K562 (cell line): ENCODE data around the gene CBX1. TPM values are rescaled to one million over a fixed set of nuclear protein-coding genes. Genes with fewer than 3 reads are reported as not detected.

Experiments used
- POLR3G ChIP-seq: IDR thresholded peaks from 2 replicates; pipeline ENCODE4 v1.6.1; 2011; ENCODE audit not compliant: insufficient read length, insufficient replicate concordance; ENCODE audit errors: extremely low read depth
- RCOR1 ChIP-seq, 2 experiments: IDR thresholded peaks; 2 replicates each; pipeline ENCODE4 v1.6.1; 2012; ENCODE audit warnings: low read depth in 2 of 2, low read length in 2 of 2, borderline replicate concordance in 1 of 2, improper control_type of control experiment in 1 of 2
- SOX6 ChIP-seq: fragments of 450-650 bp; IDR thresholded peaks from 2 replicates; pipeline ENCODE4 v1.6.1; 2014; ENCODE audit warnings: mild to moderate bottlenecking
- TBP ChIP-seq: optimal IDR thresholded peaks from 2 replicates; pipeline ENCODE3; 2011; ENCODE audit warnings: low read depth, low read length, improper control_type of control experiment
- USF2 ChIP-seq: sonication (generic); formaldehyde crosslinking; IDR thresholded peaks from 2 replicates; pipeline ENCODE4 v1.5.0; 2020; ENCODE audit warnings: missing genetic modification reagents
- YY1 ChIP-seq, 3 experiments: IDR thresholded peaks; 2 replicates each; pipeline ENCODE4 v1.6.1; 2011; ENCODE audit warnings: low read length in 2 of 3, mild to moderate bottlenecking in 2 of 3, moderate library complexity in 2 of 3, borderline replicate concordance in 1 of 3, control low read depth in 1 of 3, low read depth in 1 of 3; ENCODE audit not compliant: insufficient read depth in 3 of 3, insufficient replicate concordance in 2 of 3, control insufficient read depth in 1 of 3, insufficient read length in 1 of 3; ENCODE audit errors: extremely low read depth in 1 of 3
- ZMIZ1 ChIP-seq, 2 experiments: fragments of 150-350 bp in 1 of 2; IDR thresholded peaks; 2 replicates each; pipeline ENCODE4 v1.6.1; 2012 to 2016; ENCODE audit warnings: low read depth in 2 of 2, low read length in 2 of 2, mild to moderate bottlenecking in 1 of 2, moderate library complexity in 1 of 2
- ZNF274 ChIP-seq: IDR thresholded peaks from 2 replicates; pipeline ENCODE4 v1.6.1; 2011; ENCODE audit warnings: low read depth, mild to moderate bottlenecking, low read length, moderate library complexity, borderline replicate concordance
- ZNF449 ChIP-seq: fragments of 250-450 bp; sonication (Bioruptor Pico); IDR thresholded peaks from 2 replicates; pipeline ENCODE4 v1.8.0; 2022; ENCODE audit warnings: moderate library complexity, mild to moderate bottlenecking, inconsistent platforms
- polyA plus RNA-seq, 8 experiments: library from polyadenylated mRNA; depleted of rRNA in 4 of 8; stranded (reverse) in 5 of 8; unstranded in 3 of 8; fragments of >200 nt; fragmentation: Nextera tagmentation in 2 of 8; fragmentation: Illumina TruSeq in 1 of 8; extraction: Ambion mirVana in 2 of 8; extraction: Trizol in 1 of 8; gene quantifications; 2 replicates each; pipeline versions ENCODE4 v1.2.1 to v1.2.3, GENCODE V29; 2011 to 2014; ENCODE audit warnings: inconsistent platforms in 1 of 8, missing spikeins in 1 of 8
- total RNA-seq, 7 experiments: library from RNA; depleted of rRNA in 6 of 7; stranded (reverse); fragments of >200 nt in 6 of 7; fragmentation: Illumina TruSeq in 2 of 7; extraction: Trizol in 2 of 7; gene quantifications; 2 replicates each; pipeline versions ENCODE4 v1.2.1 to v1.2.3, GENCODE V29; 2011 to 2021; ENCODE audit warnings: low replicate concordance in 1 of 7
- TF ChIP-seq, protein P1 (sequence below), 2 experiments: fragments of 450-650 bp; conservative IDR thresholded peaks; 2 replicates each; pipeline ENCODE4 v1.6.1; 2017; ENCODE audit warnings: mild to moderate bottlenecking in 2 of 2, moderate library complexity in 2 of 2
- TF ChIP-seq, protein P2 (sequence below): fragments of 450-650 bp; IDR thresholded peaks from 2 replicates; pipeline ENCODE4 v1.6.1; 2017; ENCODE audit warnings: antibody characterized with exemption, mild to moderate bottlenecking

The CBX1 gene
- total and polyA plus RNA-seq, 9 of the 15 experiments (the other 6 are each of a cell fraction or from before 2014, with no cell fraction given): 10.6 to 95.7 (median 52.7) TPM

- TF ChIP-seq, protein P1, sequence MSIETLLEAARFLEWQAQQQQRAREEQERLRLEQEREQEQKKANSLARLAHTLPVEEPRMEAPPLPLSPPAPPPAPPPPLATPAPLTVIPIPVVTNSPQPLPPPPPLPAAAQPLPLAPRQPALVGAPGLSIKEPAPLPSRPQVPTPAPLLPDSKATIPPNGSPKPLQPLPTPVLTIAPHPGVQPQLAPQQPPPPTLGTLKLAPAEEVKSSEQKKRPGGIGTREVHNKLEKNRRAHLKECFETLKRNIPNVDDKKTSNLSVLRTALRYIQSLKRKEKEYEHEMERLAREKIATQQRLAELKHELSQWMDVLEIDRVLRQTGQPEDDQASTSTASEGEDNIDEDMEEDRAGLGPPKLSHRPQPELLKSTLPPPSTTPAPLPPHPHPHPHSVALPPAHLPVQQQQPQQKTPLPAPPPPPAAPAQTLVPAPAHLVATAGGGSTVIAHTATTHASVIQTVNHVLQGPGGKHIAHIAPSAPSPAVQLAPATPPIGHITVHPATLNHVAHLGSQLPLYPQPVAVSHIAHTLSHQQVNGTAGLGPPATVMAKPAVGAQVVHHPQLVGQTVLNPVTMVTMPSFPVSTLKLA (conservative IDR thresholded peaks at IDR 0.05): peak in 1 of 2 experiments; percentile 45; a peak in 1 of 4 replicates
- TF ChIP-seq SOX6 (no peak), YY1 (IDR thresholded peaks at IDR 0.05; ENCODE audit: borderline replicate concordance in 1 of 3, control insufficient read depth in 1 of 3, extremely low read depth in 1 of 3, insufficient read depth in 3 of 3, insufficient read length in 1 of 3, insufficient replicate concordance in 2 of 3, low read depth in 1 of 3, low read length in 2 of 3) (peak in 2 of 3 experiments; percentile 37 to 52), TBP (no peak), ZMIZ1 (IDR thresholded peaks at IDR 0.05; ENCODE audit: low read depth in 2 of 2, low read length in 2 of 2) (0 out of 4 replicates have a peak, but pooled peaks of 1 of the 2 experiments have one; percentile 20), USF2 (CRISPR knock-in tag) (no peak), ZNF449 (CRISPR knock-in tag) (no peak), ZNF274 (no peak), RCOR1 (IDR thresholded peaks at IDR 0.05; ENCODE audit: borderline replicate concordance in 1 of 2, low read depth in 2 of 2, low read length in 2 of 2) (peak in 1 of 2 experiments; percentile 38; a peak in 1 of 4 replicates), POLR3G (no peak)
- TF ChIP-seq, protein P2, sequence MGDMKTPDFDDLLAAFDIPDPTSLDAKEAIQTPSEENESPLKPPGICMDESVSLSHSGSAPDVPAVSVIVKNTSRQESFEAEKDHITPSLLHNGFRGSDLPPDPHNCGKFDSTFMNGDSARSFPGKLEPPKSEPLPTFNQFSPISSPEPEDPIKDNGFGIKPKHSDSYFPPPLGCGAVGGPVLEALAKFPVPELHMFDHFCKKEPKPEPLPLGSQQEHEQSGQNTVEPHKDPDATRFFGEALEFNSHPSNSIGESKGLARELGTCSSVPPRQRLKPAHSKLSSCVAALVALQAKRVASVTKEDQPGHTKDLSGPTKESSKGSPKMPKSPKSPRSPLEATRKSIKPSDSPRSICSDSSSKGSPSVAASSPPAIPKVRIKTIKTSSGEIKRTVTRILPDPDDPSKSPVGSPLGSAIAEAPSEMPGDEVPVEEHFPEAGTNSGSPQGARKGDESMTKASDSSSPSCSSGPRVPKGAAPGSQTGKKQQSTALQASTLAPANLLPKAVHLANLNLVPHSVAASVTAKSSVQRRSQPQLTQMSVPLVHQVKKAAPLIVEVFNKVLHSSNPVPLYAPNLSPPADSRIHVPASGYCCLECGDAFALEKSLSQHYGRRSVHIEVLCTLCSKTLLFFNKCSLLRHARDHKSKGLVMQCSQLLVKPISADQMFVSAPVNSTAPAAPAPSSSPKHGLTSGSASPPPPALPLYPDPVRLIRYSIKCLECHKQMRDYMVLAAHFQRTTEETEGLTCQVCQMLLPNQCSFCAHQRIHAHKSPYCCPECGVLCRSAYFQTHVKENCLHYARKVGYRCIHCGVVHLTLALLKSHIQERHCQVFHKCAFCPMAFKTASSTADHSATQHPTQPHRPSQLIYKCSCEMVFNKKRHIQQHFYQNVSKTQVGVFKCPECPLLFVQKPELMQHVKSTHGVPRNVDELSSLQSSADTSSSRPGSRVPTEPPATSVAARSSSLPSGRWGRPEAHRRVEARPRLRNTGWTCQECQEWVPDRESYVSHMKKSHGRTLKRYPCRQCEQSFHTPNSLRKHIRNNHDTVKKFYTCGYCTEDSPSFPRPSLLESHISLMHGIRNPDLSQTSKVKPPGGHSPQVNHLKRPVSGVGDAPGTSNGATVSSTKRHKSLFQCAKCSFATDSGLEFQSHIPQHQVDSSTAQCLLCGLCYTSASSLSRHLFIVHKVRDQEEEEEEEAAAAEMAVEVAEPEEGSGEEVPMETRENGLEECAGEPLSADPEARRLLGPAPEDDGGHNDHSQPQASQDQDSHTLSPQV: no peak; the same call in 1 of the 2 replicates
Measured at GRCh38 chr17:48026502-48027321, 74.6 kb downstream of the CBX1 start (continued).
